Neuron (in vitro differentiated cells): ENCODE measurements around the gene HOMER3.

Source experiments
- H2AFZ ChIP-seq: one replicate; pipeline ENCODE4 v1.6.1; 2013; ENCODE audit warnings: low read depth, mild to moderate bottlenecking, inconsistent platforms, low read length, moderate library complexity
- H3K27me3 ChIP-seq: one replicate; pipeline ENCODE4 v1.6.1; 2013; ENCODE audit warnings: low read length; ENCODE audit not compliant: insufficient read depth
- H3K36me3 ChIP-seq: one replicate; pipeline ENCODE4 v1.6.1; 2013; ENCODE audit warnings: low read length; ENCODE audit not compliant: insufficient read depth
- H3K4me1 ChIP-seq: one replicate; pipeline ENCODE4 v1.6.1; 2013; ENCODE audit warnings: low read length; ENCODE audit not compliant: insufficient read depth
- H3K4me3 ChIP-seq: 2 replicates; pipeline ENCODE4 v1.5.1; 2013; ENCODE audit warnings: mild to moderate bottlenecking, low read length, moderate library complexity
- H3K9me3 ChIP-seq: one replicate; pipeline ENCODE4 v1.6.1; 2013; ENCODE audit warnings: low read length

Gene HOMER3

DNA sequence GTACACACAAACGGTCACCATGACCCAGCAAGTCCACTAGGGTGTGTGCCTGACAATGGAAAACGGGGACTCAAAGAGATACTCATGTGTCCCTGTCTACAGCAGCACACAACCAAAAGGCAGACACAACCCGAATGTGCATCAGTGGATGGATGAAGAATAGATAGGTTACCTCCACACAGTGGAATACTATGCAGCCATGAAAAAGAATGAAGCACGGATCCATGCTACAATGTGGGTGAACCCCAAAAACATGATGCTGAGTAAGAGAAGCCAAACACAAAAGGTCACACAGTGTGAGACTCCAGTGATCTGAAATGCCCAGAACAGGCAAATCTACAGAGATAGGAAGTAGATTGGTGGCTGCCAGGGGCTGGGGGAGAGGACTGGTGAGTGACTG is 54.0 kb downstream of the HOMER3 start:
- H2AFZ ChIP-seq = no peak overlapping the region
- H3K4me1 ChIP-seq = no peaks in the 10 kb centered on the region
- no peak overlapping the region for H3K4me3 ChIP-seq
- no peaks in the 10 kb centered on the region for H3K27me3 ChIP-seq
- no peaks in the 10 kb centered on the region for H3K9me3 ChIP-seq
- peaks cover 49% of the 10 kb centered on the region for H3K36me3 ChIP-seq

DNA sequence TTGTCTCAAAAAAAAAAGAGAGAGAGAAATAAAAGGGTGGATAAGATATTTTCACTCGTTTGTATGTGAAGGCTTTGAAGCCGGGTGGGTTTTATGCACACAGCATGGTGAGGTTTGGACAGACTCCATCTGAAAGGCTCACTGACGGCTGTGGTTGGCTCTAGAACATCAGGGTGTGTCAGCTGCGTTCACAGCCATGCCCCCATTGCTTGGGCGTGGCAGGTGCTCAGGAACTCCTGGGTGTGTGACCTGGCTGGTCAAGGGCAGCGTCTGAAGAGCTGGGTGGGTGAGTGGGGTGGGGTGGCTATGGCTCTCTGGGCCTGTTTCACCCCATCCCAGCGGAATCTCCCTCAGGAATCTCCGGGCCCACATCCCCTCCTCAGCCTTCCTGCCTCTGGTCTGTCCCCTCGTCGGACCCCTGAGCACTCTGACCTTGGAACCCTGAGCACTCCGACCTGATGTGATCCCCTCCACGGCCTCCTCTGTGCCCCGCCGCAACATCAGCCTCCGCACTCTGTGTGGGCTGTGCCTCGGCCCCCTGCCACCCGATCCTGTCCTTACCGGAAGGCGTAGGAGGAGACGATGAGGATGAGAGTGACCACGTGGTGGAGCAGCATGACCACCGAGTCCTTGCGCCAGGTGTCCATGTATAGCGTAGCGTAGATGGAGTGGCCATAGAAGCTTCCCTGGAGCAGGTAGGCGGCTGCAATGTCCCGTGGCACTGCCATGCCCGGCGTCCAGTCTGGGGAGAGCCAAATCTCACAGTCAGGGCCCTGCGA is 57.3 kb downstream of the HOMER3 start:
- H3K4me1 ChIP-seq = no peaks in the 10 kb centered on the region
- no peaks in the 10 kb centered on the region for H3K27me3 ChIP-seq
- peaks cover 4% of the 10 kb centered on the region for H3K9me3 ChIP-seq
- no peak overlapping the region for H3K4me3 ChIP-seq
- no peak overlapping the region for H2AFZ ChIP-seq
- H3K36me3 ChIP-seq = peaks cover 59% of the 10 kb centered on the region

GRCh38 chr19:18881491-18881890 is 59.5 kb downstream of the HOMER3 start:
- no peaks in the 10 kb centered on the region for H3K27me3 ChIP-seq
- H2AFZ ChIP-seq = no peak overlapping the region
- peaks cover 18% of the 10 kb centered on the region for H3K9me3 ChIP-seq
- no peak overlapping the region for H3K4me3 ChIP-seq
- no peaks in the 10 kb centered on the region for H3K4me1 ChIP-seq
- H3K36me3 ChIP-seq = peaks cover 72% of the 10 kb centered on the region

GRCh38 chr19:18879579-18880373 is 61.2 kb downstream of the HOMER3 start:
- H3K4me1 ChIP-seq = no peaks in the 10 kb centered on the region
- peaks cover 77% of the 10 kb centered on the region for H3K36me3 ChIP-seq
- H3K27me3 ChIP-seq = no peaks in the 10 kb centered on the region
- no peak overlapping the region for H2AFZ ChIP-seq
- H3K4me3 ChIP-seq = no peak overlapping the region
- H3K9me3 ChIP-seq = peaks cover 21% of the 10 kb centered on the region
